H1 (cell line): Measurements from ENCODE around the gene CCDC102A. TPM values are rescaled to one million over a fixed set of nuclear protein-coding genes. Genes with fewer than 3 reads are reported as not detected.

ENCODE experiments used
- CTCF ChIA-PET: fragments of 300-600 bp; sonication (Branson Sonifier 250); formaldehyde crosslinking; loops from one replicate; lab custom pipeline; 2021; ENCODE audit not compliant: partially characterized antibody; lab: Charles Lee
- POLR2A ChIA-PET: fragments of 300-600 bp; sonication (Branson Sonifier 250); formaldehyde crosslinking; loops from one replicate; lab custom pipeline; 2021; ENCODE audit warnings: inconsistent platforms; ENCODE audit not compliant: partially characterized antibody; lab: Charles Lee
- DNase-seq, 2 experiments: peaks; one replicate each; pipeline versions ENCODE4 v3.0.0 to v3.0.0-alpha.2; 2010 to 2022; ENCODE audit warnings: low spot score in 2 of 2, low read depth in 1 of 2, mixed read lengths in 1 of 2
- FAIRE-seq: peaks from 2 replicates; lab custom pipeline; 2011; peaks lifted over from hg19 to GRCh38; lab: Jason Lieb, UNC
- H2AFZ ChIP-seq: 2 replicates; pipeline ENCODE4 v1.8.1; 2012; ENCODE audit warnings: low read length, inconsistent platforms
- H2AK5ac ChIP-seq: 2 replicates; pipeline ENCODE4 v1.6.1; 2013; ENCODE audit warnings: low read depth, low read length
- H2BK120ac ChIP-seq: replicated peaks from 2 replicates; pipeline ENCODE3; 2013; ENCODE audit warnings: low read depth, low read length, inconsistent platforms
- H2BK12ac ChIP-seq: 2 replicates; pipeline ENCODE4 v1.6.1; 2013; ENCODE audit warnings: low read depth, low read length
- H2BK15ac ChIP-seq: 2 replicates; pipeline ENCODE4 v1.6.1; 2013; ENCODE audit warnings: low read length
- H2BK20ac ChIP-seq: 2 replicates; pipeline ENCODE4 v1.6.1; 2013; ENCODE audit warnings: low read length
- H2BK5ac ChIP-seq: 2 replicates; pipeline ENCODE4 v1.6.1; 2013; ENCODE audit warnings: low read depth, low read length
- H3K14ac ChIP-seq: 2 replicates; pipeline ENCODE4 v1.6.1; 2013; ENCODE audit warnings: inconsistent platforms; ENCODE audit not compliant: insufficient read length
- H3K18ac ChIP-seq: 2 replicates; pipeline ENCODE4 v1.6.1; 2013; ENCODE audit warnings: low read length; ENCODE audit errors: extremely low read depth
- H3K23ac ChIP-seq: 2 replicates; pipeline ENCODE4 v1.6.1; 2013; ENCODE audit warnings: inconsistent platforms; ENCODE audit not compliant: insufficient read length
- H3K23me2 ChIP-seq: 2 replicates; pipeline ENCODE4 v1.6.1; 2013; ENCODE audit warnings: low read depth, low read length
- H3K27ac ChIP-seq: 2 replicates; pipeline ENCODE4 v1.6.1; 2011; ENCODE audit warnings: low read depth, low read length, inconsistent platforms
- H3K27me3 ChIP-seq, 4 experiments: replicated peaks in 1 of 4; 1 replicate in 1 of 4; 2 replicates in 3 of 4; pipeline versions ENCODE4 v1.6.1 to v1.8.1; 2011 to 2013; ENCODE audit warnings: low read length in 3 of 4, mild to moderate bottlenecking in 3 of 4, inconsistent platforms in 2 of 4, mixed read lengths in 2 of 4, moderate library complexity in 1 of 4; ENCODE audit not compliant: control insufficient read depth in 3 of 4, insufficient read depth in 3 of 4; ENCODE audit errors: extremely low read depth in 1 of 4
- H3K36me3 ChIP-seq, 4 experiments: 2 replicates each; pipeline versions ENCODE4 v1.6.1 to v1.8.1; 2011 to 2013; ENCODE audit warnings: mild to moderate bottlenecking in 4 of 4, low read length in 3 of 4, moderate library complexity in 2 of 4, control low read depth in 1 of 4, inconsistent platforms in 1 of 4; ENCODE audit not compliant: insufficient read depth in 4 of 4, control insufficient read depth in 2 of 4
- H3K4ac ChIP-seq: replicated peaks from 2 replicates; pipeline ENCODE3; 2013; ENCODE audit warnings: low read length, low read depth, mixed read lengths, inconsistent platforms; ENCODE audit not compliant: insufficient read length
- H3K4me1 ChIP-seq, 4 experiments: replicated peaks in 1 of 4; 1 replicate in 1 of 4; 2 replicates in 3 of 4; pipeline versions ENCODE4 v1.6.1 to v1.8.1; 2011 to 2013; ENCODE audit warnings: low read length in 3 of 4, inconsistent platforms in 2 of 4, mixed read lengths in 1 of 4; ENCODE audit not compliant: insufficient read depth in 4 of 4, control insufficient read depth in 3 of 4
- H3K4me2 ChIP-seq, 2 experiments: 2 replicates each; pipeline versions ENCODE4 v1.6.1 to v1.8.1; 2011 to 2013; ENCODE audit warnings: low read depth in 2 of 2, low read length in 2 of 2, control low read depth in 1 of 2, inconsistent platforms in 1 of 2, mild to moderate bottlenecking in 1 of 2; ENCODE audit not compliant: insufficient read depth in 1 of 2
- H3K4me3 ChIP-seq, 4 experiments: fragments of 200-600, 300-600 bp in 1 of 4; sonication (generic), shearing (Covaris generic), sonication (Bioruptor Twin) in 1 of 4; 2 replicates each; pipeline versions ENCODE4 v1.5.1 to v1.8.1; 2011 to 2016; ENCODE audit warnings: low read length in 4 of 4, low read depth in 3 of 4, control low read depth in 2 of 4, inconsistent platforms in 2 of 4, mild to moderate bottlenecking in 2 of 4, mixed read lengths in 1 of 4, moderate library complexity in 1 of 4; ENCODE audit not compliant: insufficient read depth in 2 of 4; ENCODE audit errors: extremely low read depth in 1 of 4
- H3K56ac ChIP-seq: replicated peaks from 2 replicates; pipeline ENCODE3; 2013; ENCODE audit warnings: low read depth, mild to moderate bottlenecking, mixed read lengths, low read length, inconsistent platforms; ENCODE audit not compliant: insufficient read length
- H3K79me1 ChIP-seq: 2 replicates; pipeline ENCODE4 v1.6.1; 2013; ENCODE audit warnings: low read depth, low read length, control low read depth
- H3K79me2 ChIP-seq, 2 experiments: 2 replicates each; pipeline versions ENCODE4 v1.6.1 to v1.8.1; 2012 to 2013; ENCODE audit warnings: low read length in 2 of 2, mild to moderate bottlenecking in 2 of 2, inconsistent platforms in 1 of 2; ENCODE audit not compliant: insufficient read depth in 2 of 2, control insufficient read depth in 1 of 2
- H3K9ac ChIP-seq, 4 experiments: replicated peaks in 1 of 4; 1 replicate in 1 of 4; 2 replicates in 3 of 4; pipeline versions ENCODE4 v1.6.1 to v1.8.1; 2011 to 2013; ENCODE audit warnings: low read depth in 3 of 4, low read length in 3 of 4, control low read depth in 2 of 4, mild to moderate bottlenecking in 2 of 4, moderate library complexity in 2 of 4, inconsistent platforms in 1 of 4; ENCODE audit errors: extremely low read depth in 1 of 4
- H3K9me3 ChIP-seq, 2 experiments: 2 replicates each; pipeline versions ENCODE4 v1.6.1 to v1.8.1; 2012 to 2013; ENCODE audit warnings: mild to moderate bottlenecking in 2 of 2, moderate library complexity in 2 of 2, control low read depth in 1 of 2, inconsistent platforms in 1 of 2, low read depth in 1 of 2, low read length in 1 of 2, mixed read lengths in 1 of 2; ENCODE audit not compliant: insufficient read depth in 2 of 2
- H4K20me1 ChIP-seq, 2 experiments: replicated peaks in 1 of 2; 2 replicates each; pipeline versions ENCODE3 to v1.8.1; 2011 to 2013; ENCODE audit warnings: inconsistent platforms in 2 of 2, low read length in 2 of 2, mild to moderate bottlenecking in 1 of 2; ENCODE audit not compliant: insufficient read depth in 2 of 2, control insufficient read depth in 1 of 2
- H4K5ac ChIP-seq: 2 replicates; pipeline ENCODE4 v1.6.1; 2013; ENCODE audit warnings: low read length, low read depth, mixed read lengths, inconsistent platforms; ENCODE audit not compliant: insufficient read length
- H4K8ac ChIP-seq: 2 replicates; pipeline ENCODE4 v1.8.0; 2013; ENCODE audit warnings: mild to moderate bottlenecking, moderate library complexity, low read length, inconsistent platforms; ENCODE audit not compliant: insufficient read depth; ENCODE audit errors: extremely low read depth
- H4K91ac ChIP-seq: replicated peaks from 2 replicates; pipeline ENCODE3; 2013; ENCODE audit warnings: low read length, mixed read lengths, inconsistent platforms; ENCODE audit not compliant: insufficient read length
- CHD2 ChIP-seq: IDR thresholded peaks from 2 replicates; pipeline ENCODE4 v1.6.1; 2012; ENCODE audit warnings: low read length, improper control_type of control experiment
- CTBP2 ChIP-seq: IDR thresholded peaks from 2 replicates; pipeline ENCODE4 v1.7.0; 2011; ENCODE audit warnings: borderline replicate concordance, mild to moderate bottlenecking, moderate library complexity, mixed read lengths, low read length; ENCODE audit not compliant: insufficient read depth, insufficient read length
- E2F6 ChIP-seq: IDR thresholded peaks from 2 replicates; pipeline ENCODE4 v1.6.1; 2012; ENCODE audit warnings: inconsistent platforms
- EP300 ChIP-seq, 2 experiments: IDR thresholded peaks; 1 replicate in 1 of 2; 2 replicates in 1 of 2; pipeline ENCODE4 v1.6.1; 2011 to 2012; ENCODE audit warnings: low read depth in 2 of 2, low read length in 2 of 2, mild to moderate bottlenecking in 2 of 2, borderline replicate concordance in 1 of 2, inconsistent platforms in 1 of 2, moderate library complexity in 1 of 2
- FOSL1 ChIP-seq: IDR thresholded peaks from 2 replicates; pipeline ENCODE4 v1.6.1; 2011; ENCODE audit warnings: mild to moderate bottlenecking, low read depth, low read length, moderate library complexity; ENCODE audit not compliant: insufficient read depth
- HDAC6 ChIP-seq: IDR thresholded peaks from one replicate; pipeline ENCODE4 v1.7.1; 2012; ENCODE audit warnings: low read depth, mild to moderate bottlenecking, inconsistent platforms, low read length, moderate library complexity
- JUND ChIP-seq: IDR thresholded peaks from 2 replicates; pipeline ENCODE4 v1.6.1; 2011; ENCODE audit warnings: mild to moderate bottlenecking, improper control_type of control experiment, low read length
- KDM1A ChIP-seq: fragments of 200-600, 300-600 bp; sonication (generic); IDR thresholded peaks from 2 replicates; pipeline ENCODE4 v1.7.1; 2016; ENCODE audit warnings: mild to moderate bottlenecking, low read length, borderline replicate concordance
- TAF1 ChIP-seq: IDR thresholded peaks from 2 replicates; pipeline ENCODE4 v1.6.1; 2011; ENCODE audit warnings: mild to moderate bottlenecking, low read depth, low read length
- WGBS, 2 experiments: shearing (Covaris generic) in 1 of 2; methylation state at CpG; one replicate each; pipeline versions ENCODE4 v1.1.6 to v1.1.7; 2013 to 2015; ENCODE audit warnings: low lambda C conversion rate in 2 of 2, mixed read lengths in 2 of 2, inconsistent platforms in 1 of 2, low coverage in 1 of 2, missing lambda C conversion rate in 1 of 2; ENCODE audit not compliant: insufficient replicate concordance in 2 of 2, insufficient coverage in 1 of 2, insufficient read length in 1 of 2; ENCODE audit errors: extremely low coverage in 1 of 2, missing lambda C conversion rate in 1 of 2; 5-methylcytosine and 5-hydroxymethylcytosine counted together
- polyA plus RNA-seq, 7 experiments: library from polyadenylated mRNA; depleted of rRNA in 3 of 7; stranded (reverse) in 5 of 7; unstranded in 2 of 7; fragments of >200 nt in 5 of 7; fragments of 200-250 nt in 2 of 7; gene quantifications; 1 replicate in 5 of 7; 2 replicates in 1 of 7; 4 replicates in 1 of 7; pipeline versions ENCODE4 v1.2.1 to v1.2.3, GENCODE V29; 2011 to 2013; ENCODE audit warnings: missing spikeins in 2 of 7, mixed read lengths in 2 of 7
- total RNA-seq: library from RNA; stranded (reverse); fragmentation: NEBNext Ultra II Directional; extraction: Animal tissue kit (Norgen Biotek cat#: 25700); gene quantifications from 2 replicates; pipeline ENCODE4 v1.2.1, GENCODE V29; 2021

The CCDC102A gene
- total and polyA plus RNA-seq, 2 of the 8 experiments (the other 6 are each of a cell fraction or from before 2014, with no cell fraction given), result 4.0 to 7.5 TPM

GRCh38 chr16:57479976-57480753 lies 56.2 kb downstream of the CCDC102A start:
- no peak overlapping the region for H3K9ac ChIP-seq
- POLR2A ChIA-PET, result interaction anchor here (0.5 to 10.3 kb wide), 9 partner anchors 8 to 55 kb away, joined by 3 to 67 read pairs (median 4); partner anchors contain the start of gene POLR2C
- TF ChIP-seq KDM1A (no peak), JUND (no peak), HDAC6 (no peak), E2F6 (no peak), CHD2 (no peak), EP300 (IDR thresholded peaks at IDR 0.05; ENCODE audit: borderline replicate concordance in 1 of 2, low read depth in 2 of 2, low read length in 2 of 2) (no peak), FOSL1 (no peak), TAF1 (no peak), CTBP2 (no peak)

More at GRCh38 chr16:57479976-57480753, 56.2 kb downstream of the CCDC102A start:
- H3K56ac ChIP-seq, result no peak overlapping the region
- H2BK5ac ChIP-seq, result peak overlapping the region; percentile 66; the same call in 1 of the 2 replicates
- H2AFZ ChIP-seq, result no peak overlapping the region
- peak overlapping the region; percentile 92; the same call in 1 of the 2 replicates for H2BK15ac ChIP-seq
- no peak overlapping the region for H2BK120ac ChIP-seq
- peak overlapping the region; percentile 50; the same call in 1 of the 2 replicates for H2BK12ac ChIP-seq
- H3K36me3 ChIP-seq, result no peaks in the 10 kb centered on the region
- peak overlapping the region; percentile 86; the same call in 1 of the 2 replicates for H2BK20ac ChIP-seq
- peak overlapping the region; percentile 54 for H4K91ac ChIP-seq
- H3K27ac ChIP-seq, result no peak overlapping the region
- H3K4me1 ChIP-seq, result peaks cover 5 to 41% (median 30%) of the 10 kb centered on the region in 4 experiments
- H3K4me3 ChIP-seq, result peak overlapping the region; percentile 40 to 57 (median 50); a peak in 5 of 8 replicates
- peaks cover 8% of the 10 kb centered on the region; the same call in 1 of the 2 replicates for H3K23me2 ChIP-seq
- H3K4ac ChIP-seq, result no peak overlapping the region
- peak overlapping the region; percentile 62 for H3K18ac ChIP-seq
- no peak overlapping the region for H4K5ac ChIP-seq
- 48% methylated on average over 14 of the region's 15 CpGs; no CpG with 5 or more reads in 1 of the 2 experiments for WGBS, 2 experiments
- no peak overlapping the region for H3K14ac ChIP-seq
- H3K4me2 ChIP-seq, result peak overlapping the region; percentile 59 to 69
- DNase-seq, result peak in 1 of 2 experiments; percentile 83
- no peak overlapping the region for H3K23ac ChIP-seq
- H4K20me1 ChIP-seq, result peaks cover 1 to 2% of the 10 kb centered on the region in 2 experiments
- H2AK5ac ChIP-seq, result peak overlapping the region; percentile 53; the same call in 1 of the 2 replicates
- H3K79me2 ChIP-seq, result no peaks in the 10 kb centered on the region
- 0 out of 2 replicates have a peak, but pooled peaks cover 3% of the 10 kb centered on the region for H3K79me1 ChIP-seq
- no peaks in the 10 kb centered on the region for H3K9me3 ChIP-seq
- 0 out of 2 replicates have a peak overlapping the region, but pooled peaks have one; percentile 69 for H4K8ac ChIP-seq
- peaks cover 0 to 6% (median 1%) of the 10 kb centered on the region in 4 experiments; a peak in 4 of 7 replicates for H3K27me3 ChIP-seq
- CTCF ChIA-PET, result interaction anchor here (0.7 to 15.0 kb wide), 8 partner anchors 9 to 96 kb away, joined by 3 to 210 read pairs (median 6); partner anchors contain the start of gene POLR2C
- FAIRE-seq, result no peak
